GM12874 (cell line): ENCODE data around the gene MFSD8.

ENCODE experiments used
- CTCF ChIP-seq: IDR thresholded peaks from 2 replicates; pipeline ENCODE4 v1.5.1; 2011; ENCODE audit warnings: low read depth, mild to moderate bottlenecking, control low read depth, low read length, moderate library complexity; ENCODE audit not compliant: insufficient read depth

Gene MFSD8

GRCh38 chr4:127985989-127986388, 21.0 kb upstream of the MFSD8 start:
- no peak for TF ChIP-seq CTCF

GRCh38 chr4:127982445-127982844, 17.5 kb upstream of the MFSD8 start:
- no peak for TF ChIP-seq CTCF

GRCh38 chr4:127978930-127979329, 14.0 kb upstream of the MFSD8 start:
- TF ChIP-seq CTCF: no peak

DNA sequence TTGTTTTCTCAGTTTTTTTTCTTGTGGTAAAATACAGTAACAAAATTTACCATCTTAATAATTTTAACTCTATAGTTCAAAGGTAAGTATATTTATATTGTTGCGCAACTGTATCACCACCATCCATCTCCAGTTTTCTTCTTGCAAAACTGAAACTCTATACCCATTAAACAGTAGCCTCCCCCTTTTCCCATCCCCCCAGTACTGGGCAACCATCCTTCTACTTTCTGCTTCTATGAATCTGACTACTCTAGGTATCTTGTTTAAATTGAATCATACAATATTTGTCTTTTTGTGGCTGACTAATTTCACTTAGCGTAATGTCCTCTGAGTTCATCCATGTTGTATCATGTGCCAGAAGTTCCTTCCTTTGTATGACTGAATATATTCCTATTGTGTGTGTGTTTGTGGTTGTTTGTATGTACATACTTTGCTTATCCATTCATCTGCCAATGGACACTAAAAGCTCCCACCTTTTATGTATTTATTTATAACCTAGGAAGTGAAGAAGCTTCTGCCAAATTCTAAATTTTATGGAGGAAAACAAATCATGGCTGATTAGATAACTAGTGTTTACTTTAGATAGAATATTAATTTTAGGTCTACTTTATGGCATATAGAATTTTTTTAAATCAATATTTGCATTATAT, 10.3 kb upstream of the MFSD8 start:
- no peak for TF ChIP-seq CTCF

DNA sequence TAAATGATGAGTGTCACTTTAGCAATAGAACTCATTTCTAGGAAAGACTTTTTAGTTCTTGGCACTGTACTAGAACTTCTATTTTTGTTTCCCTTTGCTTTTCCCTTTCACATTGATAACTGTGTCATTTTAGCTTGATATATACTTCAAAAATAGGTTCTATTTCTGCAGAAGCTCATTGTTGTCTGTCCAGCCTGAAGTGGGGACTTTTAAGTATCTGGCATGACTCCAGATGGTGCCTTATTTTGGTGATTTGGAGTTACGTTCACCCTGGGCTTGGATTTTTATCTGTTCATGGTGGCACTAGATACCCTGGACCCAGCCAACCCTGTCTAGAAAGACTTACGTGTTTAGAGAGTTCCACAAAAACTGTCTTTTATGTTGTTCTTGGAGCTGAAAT, 3.6 kb upstream of the MFSD8 start:
- TF ChIP-seq CTCF: no peak

DNA sequence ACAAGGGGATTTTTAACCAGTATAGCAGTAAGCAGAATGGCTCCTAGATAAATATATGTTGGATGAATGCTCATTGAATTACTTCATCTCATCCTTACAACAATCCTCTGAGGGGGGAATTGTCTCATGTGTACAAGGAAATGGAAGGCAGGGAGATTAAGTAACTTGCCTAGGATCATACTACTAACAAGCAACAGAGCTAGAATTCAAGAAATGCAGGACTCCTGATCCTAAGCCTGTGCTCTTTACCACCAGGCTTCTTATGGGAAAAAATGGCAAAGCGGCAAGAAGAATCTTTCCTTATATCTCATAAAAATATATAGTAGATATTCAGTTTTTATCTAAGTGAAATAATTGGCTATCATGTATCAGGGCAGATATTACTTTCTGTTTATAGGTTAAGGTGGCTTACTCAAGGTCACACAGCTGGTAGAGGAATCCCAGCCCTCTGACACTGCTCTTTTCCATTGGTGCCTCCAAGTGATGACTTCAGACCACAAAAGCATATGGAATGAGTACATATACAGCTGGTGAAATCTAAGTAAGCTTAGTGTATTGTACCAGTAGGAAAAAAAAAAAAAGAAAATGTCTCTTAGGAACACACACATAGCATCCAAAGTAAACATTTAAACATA, 2.3 kb upstream of the MFSD8 start:
- TF ChIP-seq CTCF: no peak

DNA sequence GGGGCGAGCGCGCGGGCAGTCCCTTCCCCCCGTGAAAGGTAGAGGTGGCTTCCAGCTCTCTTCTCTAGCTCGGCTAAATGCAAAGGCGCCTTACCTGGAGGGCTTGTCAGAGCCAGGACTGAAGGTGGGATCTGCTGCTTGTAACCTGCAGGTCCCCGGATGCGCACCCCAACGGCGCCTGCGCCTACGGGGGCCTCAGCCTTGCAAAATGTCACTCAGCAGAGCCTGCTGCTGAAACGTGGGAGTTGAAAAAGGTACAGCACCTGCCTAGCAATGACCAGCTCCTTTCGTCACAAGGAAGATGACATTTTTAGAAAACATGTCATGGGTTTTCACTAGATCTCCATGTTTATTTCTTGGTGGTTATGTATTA, 816 bp upstream of the MFSD8 start:
- no peak for TF ChIP-seq CTCF
